Middle frontal gyrus (tissue), 1 donor: ENCODE data around the gene OSMR.

Source experiments
- DNase-seq: peaks from one replicate; pipeline ENCODE4 v3.0.0-alpha.2; 2015; ENCODE audit warnings: low spot score; ENCODE audit errors: extremely low spot score

Gene OSMR

GRCh38 chr5:38871058-38871605 is 25.3 kb downstream of the OSMR start:
- no peak for DNase-seq

GRCh38 chr5:38871790-38872551 is 26.2 kb downstream of the OSMR start:
- DNase-seq, result no peak

- no peak for DNase-seq
Observed at GRCh38 chr5:38872826-38873225, 27.0 kb downstream of the OSMR start.

- DNase-seq, result no peak
Observed at GRCh38 chr5:38874948-38875456, 29.2 kb downstream of the OSMR start.

- DNase-seq, result no peak
Observed at GRCh38 chr5:38878391-38879077, 32.7 kb downstream of the OSMR start.

GRCh38 chr5:38879078-38879460 is 33.3 kb downstream of the OSMR start:
- DNase-seq, result no peak

GRCh38 chr5:38883842-38884241 is 38.0 kb downstream of the OSMR start:
- DNase-seq, result no peak

- no peak for DNase-seq
Observed at GRCh38 chr5:38885208-38885607, 39.4 kb downstream of the OSMR start.

GRCh38 chr5:38888041-38888440 is 42.2 kb downstream of the OSMR start:
- DNase-seq, result no peak

- no peak for DNase-seq
Observed at GRCh38 chr5:38889424-38889823, 43.6 kb downstream of the OSMR start.

GRCh38 chr5:38891563-38891962 is 45.8 kb downstream of the OSMR start:
- DNase-seq, result no peak

GRCh38 chr5:38892363-38892762 is 46.6 kb downstream of the OSMR start:
- no peak for DNase-seq

GRCh38 chr5:38896760-38897159 is 50.9 kb downstream of the OSMR start:
- no peak for DNase-seq

- DNase-seq, result no peak
Observed at GRCh38 chr5:38899936-38900335, 54.1 kb downstream of the OSMR start.

GRCh38 chr5:38905516-38905915 is 59.7 kb downstream of the OSMR start:
- DNase-seq, result no peak

- no peak for DNase-seq
Observed at GRCh38 chr5:38906503-38906902, 60.7 kb downstream of the OSMR start.

GRCh38 chr5:38911933-38912332 is 66.1 kb downstream of the OSMR start:
- DNase-seq, result no peak

- no peak for DNase-seq
Observed at GRCh38 chr5:38913714-38914113, 67.9 kb downstream of the OSMR start.

GRCh38 chr5:38916802-38917201 is 71.0 kb downstream of the OSMR start:
- no peak for DNase-seq

- no peak for DNase-seq
Observed at GRCh38 chr5:38921174-38921573, 75.4 kb downstream of the OSMR start.

- no peak for DNase-seq
Observed at GRCh38 chr5:38922199-38922598, 76.4 kb downstream of the OSMR start.

- DNase-seq, result no peak
Observed at GRCh38 chr5:38923661-38924451, 78.0 kb downstream of the OSMR start.
